ENCODE measurements around the gene LHFPL4. TPM values are rescaled to one million over a fixed set of nuclear protein-coding genes. Genes with fewer than 3 reads are reported as not detected.

Gene LHFPL4
- total RNA-seq, 1 experiment from 2014 or later, result 16.3 TPM

DNA sequence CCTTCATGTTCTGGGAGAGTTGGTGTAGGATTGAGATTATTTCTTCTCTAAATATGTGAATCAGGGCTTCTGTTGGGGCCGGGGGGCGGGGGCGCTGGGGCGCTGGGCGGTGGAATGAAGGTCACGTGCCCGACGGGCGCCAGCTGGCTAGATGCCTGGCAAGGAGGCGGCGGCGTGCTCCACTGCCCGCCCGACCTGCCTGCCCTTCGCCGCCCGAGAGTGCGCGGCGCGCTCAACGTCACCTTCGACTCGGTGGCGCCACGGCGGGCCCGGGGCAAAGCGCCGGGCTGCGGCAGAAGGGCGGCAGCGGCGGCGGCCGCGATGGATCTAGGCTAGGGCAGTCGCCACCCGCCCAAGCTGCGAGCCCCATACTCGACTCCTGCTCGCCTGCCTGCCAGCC lies 47.0 kb upstream of the LHFPL4 start:
- Histone ChIP-seq H3K56ac (ENCODE audit: insufficient read length, low read depth, low read length) (no peak overlapping the region), H3K4me2 (ENCODE audit: insufficient read depth, insufficient read length, low read length) (no peak overlapping the region), H3K4me1 (ENCODE audit: insufficient read depth, low read length) (no peaks in the 10 kb centered on the region; the same call in 1 of the 2 replicates), H3K18ac (ENCODE audit: insufficient read length, low read depth, low read length) (no peak overlapping the region), H3K79me2 (ENCODE audit: insufficient read depth, low read length) (no peaks in the 10 kb centered on the region), H3K23me2 (ENCODE audit: insufficient read length, low read depth, low read length, poor library complexity, severe bottlenecking) (no peaks in the 10 kb centered on the region), H2AK5ac (ENCODE audit: insufficient read length, low read length) (no peak overlapping the region), H2BK120ac (ENCODE audit: low read depth, low read length, poor library complexity, severe bottlenecking) (no peak overlapping the region), H4K20me1 (ENCODE audit: control insufficient read depth, insufficient read depth, insufficient read length) (no peaks in the 10 kb centered on the region), H3K9ac (ENCODE audit: extremely low read depth, insufficient read length, low read length) (no peak overlapping the region), H4K8ac (replicated peaks; ENCODE audit: insufficient read length, low read depth, low read length) (no peak overlapping the region), H3K23ac (ENCODE audit: insufficient read length, low read depth, low read length) (no peak overlapping the region), H3K27me3 (ENCODE audit: insufficient read depth, low read length) (no peaks in the 10 kb centered on the region), H2BK5ac (ENCODE audit: insufficient read length, low read length) (no peak overlapping the region), H3K14ac (ENCODE audit: insufficient read depth, low read length) (no peak overlapping the region), H3K79me1 (ENCODE audit: insufficient read depth, low read depth, low read length, poor library complexity, severe bottlenecking) (no peaks in the 10 kb centered on the region), H4K91ac (ENCODE audit: insufficient read length, low read depth, low read length) (no peak overlapping the region), H3K4ac (ENCODE audit: low read depth, low read length) (no peak overlapping the region), H2AFZ (ENCODE audit: low read length) (no peak overlapping the region), H2BK15ac (ENCODE audit: low read depth, low read length) (no peak overlapping the region), H4K5ac (ENCODE audit: insufficient read length, low read depth, low read length) (no peak overlapping the region), H3T11ph (ENCODE audit: low read length) (no peak overlapping the region), H2BK12ac (ENCODE audit: insufficient read length, low read depth, low read length) (no peak overlapping the region), H3K27ac (ENCODE audit: insufficient read length, low read depth, low read length) (no peak overlapping the region), H3K9me3 (ENCODE audit: control insufficient read depth, low read depth, low read length) (peaks cover 7% of the 10 kb centered on the region), H2BK20ac (ENCODE audit: low read depth, low read length, poor library complexity, severe bottlenecking) (no peak overlapping the region)
- Mint-ChIP-seq H3K27me3 (ENCODE audit: low read depth) (peaks cover 14% of the 10 kb centered on the region; the same call in 1 of the 2 replicates), H3K27ac (no peak overlapping the region), H3K4me1 (peaks cover 0 to 8% of the 10 kb centered on the region in 2 experiments; a peak in 2 of 4 replicates), H3K9me3 (peaks cover 15 to 27% of the 10 kb centered on the region in 2 experiments), H3K4me3 (no peak overlapping the region; a peak in 1 of 5 replicates), H3K36me3 (ENCODE audit: insufficient read depth in 1 of 3, low read depth in 3 of 3) (peaks cover 4 to 7% (median 5%) of the 10 kb centered on the region in 3 experiments; a peak in 6 of 7 replicates)
- no peak for DNase-seq
- TF ChIP-seq, protein P1, sequence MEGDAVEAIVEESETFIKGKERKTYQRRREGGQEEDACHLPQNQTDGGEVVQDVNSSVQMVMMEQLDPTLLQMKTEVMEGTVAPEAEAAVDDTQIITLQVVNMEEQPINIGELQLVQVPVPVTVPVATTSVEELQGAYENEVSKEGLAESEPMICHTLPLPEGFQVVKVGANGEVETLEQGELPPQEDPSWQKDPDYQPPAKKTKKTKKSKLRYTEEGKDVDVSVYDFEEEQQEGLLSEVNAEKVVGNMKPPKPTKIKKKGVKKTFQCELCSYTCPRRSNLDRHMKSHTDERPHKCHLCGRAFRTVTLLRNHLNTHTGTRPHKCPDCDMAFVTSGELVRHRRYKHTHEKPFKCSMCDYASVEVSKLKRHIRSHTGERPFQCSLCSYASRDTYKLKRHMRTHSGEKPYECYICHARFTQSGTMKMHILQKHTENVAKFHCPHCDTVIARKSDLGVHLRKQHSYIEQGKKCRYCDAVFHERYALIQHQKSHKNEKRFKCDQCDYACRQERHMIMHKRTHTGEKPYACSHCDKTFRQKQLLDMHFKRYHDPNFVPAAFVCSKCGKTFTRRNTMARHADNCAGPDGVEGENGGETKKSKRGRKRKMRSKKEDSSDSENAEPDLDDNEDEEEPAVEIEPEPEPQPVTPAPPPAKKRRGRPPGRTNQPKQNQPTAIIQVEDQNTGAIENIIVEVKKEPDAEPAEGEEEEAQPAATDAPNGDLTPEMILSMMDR (conservative IDR thresholded peaks at IDR 0.05), result no peak
- no CpG with 5 or more reads among the region's 42 CpGs for WGBS (ENCODE audit: extremely low coverage, insufficient read length, low lambda C conversion rate)

Data from H9 (cell line).